ENCODE results near the gene NAXD.

DNA sequence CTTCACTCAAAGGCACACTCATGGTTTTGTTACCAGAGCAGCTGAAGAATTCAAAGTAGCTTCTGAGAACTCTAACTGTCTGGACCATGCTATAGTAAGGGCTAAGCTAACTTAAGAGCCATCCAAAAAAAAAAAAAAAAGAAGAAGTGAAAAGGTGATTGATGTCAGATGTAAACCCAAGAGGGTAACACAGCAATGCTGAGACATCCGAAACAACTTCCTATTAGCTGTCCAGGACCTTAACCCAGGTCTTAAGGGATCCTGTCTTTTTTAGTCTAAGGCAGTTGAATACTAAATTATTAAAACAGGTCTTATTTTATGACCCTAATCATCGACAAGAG, 42.6 kb upstream of the NAXD start:
- TF ChIP-seq POLR2AphosphoS5 (IDR thresholded peaks at IDR 0.05) (no peak), EP300 (IDR thresholded peaks at IDR 0.05) (no peak)
- TF ChIP-seq, protein P1, sequence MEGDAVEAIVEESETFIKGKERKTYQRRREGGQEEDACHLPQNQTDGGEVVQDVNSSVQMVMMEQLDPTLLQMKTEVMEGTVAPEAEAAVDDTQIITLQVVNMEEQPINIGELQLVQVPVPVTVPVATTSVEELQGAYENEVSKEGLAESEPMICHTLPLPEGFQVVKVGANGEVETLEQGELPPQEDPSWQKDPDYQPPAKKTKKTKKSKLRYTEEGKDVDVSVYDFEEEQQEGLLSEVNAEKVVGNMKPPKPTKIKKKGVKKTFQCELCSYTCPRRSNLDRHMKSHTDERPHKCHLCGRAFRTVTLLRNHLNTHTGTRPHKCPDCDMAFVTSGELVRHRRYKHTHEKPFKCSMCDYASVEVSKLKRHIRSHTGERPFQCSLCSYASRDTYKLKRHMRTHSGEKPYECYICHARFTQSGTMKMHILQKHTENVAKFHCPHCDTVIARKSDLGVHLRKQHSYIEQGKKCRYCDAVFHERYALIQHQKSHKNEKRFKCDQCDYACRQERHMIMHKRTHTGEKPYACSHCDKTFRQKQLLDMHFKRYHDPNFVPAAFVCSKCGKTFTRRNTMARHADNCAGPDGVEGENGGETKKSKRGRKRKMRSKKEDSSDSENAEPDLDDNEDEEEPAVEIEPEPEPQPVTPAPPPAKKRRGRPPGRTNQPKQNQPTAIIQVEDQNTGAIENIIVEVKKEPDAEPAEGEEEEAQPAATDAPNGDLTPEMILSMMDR (IDR thresholded peaks at IDR 0.05), result no peak

Data from upper lobe of left lung (tissue), 4 donors.